GM19455 (cell line): ENCODE measurements around the gene TDRD12.

Experiments used
- ATAC-seq: cut with Tn5 transposase; IDR thresholded peaks from one replicate; pipeline ENCODE4 v1.9.1; 2021; ENCODE audit not compliant: unreplicated experiment

TDRD12 gene

DNA sequence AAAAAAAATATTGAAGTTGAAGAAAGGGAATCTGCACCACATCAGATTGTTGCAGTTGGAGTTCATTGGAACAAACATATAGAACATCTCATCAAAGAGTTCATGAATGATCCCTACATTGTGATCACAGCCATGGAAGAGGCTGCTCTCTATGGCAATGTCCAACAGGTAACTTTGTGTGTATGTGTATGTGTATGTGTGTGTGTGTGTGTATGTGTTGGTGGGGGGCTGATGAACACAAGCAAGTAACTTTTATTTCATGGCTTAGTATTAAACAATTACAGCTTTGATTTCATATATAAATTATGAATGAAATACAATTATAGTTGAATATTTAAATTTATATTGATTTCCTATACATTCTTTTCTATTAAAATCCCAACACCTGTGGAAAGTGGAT lies 80.6 kb downstream of the TDRD12 start:
- ATAC-seq = no peak

DNA sequence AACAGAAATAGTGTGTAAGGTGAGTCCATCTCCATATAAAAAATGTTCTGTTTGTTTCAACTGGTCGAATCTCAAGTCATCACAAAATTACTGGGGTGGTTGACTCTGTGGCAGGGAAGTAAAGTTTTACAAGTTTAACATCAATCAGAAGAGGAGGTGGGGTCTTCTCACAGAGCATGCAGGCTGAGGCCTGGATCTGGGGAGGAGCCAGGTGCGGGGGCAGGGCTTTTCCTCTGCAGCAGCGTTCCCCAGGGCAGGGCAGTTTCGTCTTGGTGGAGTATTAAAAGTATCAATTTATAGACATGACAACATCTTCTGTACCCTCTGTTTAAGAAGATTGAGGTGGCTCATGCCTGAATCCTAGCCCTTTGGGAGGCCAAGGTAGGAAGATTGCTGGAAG lies 81.2 kb downstream of the TDRD12 start:
- ATAC-seq = no peak

DNA sequence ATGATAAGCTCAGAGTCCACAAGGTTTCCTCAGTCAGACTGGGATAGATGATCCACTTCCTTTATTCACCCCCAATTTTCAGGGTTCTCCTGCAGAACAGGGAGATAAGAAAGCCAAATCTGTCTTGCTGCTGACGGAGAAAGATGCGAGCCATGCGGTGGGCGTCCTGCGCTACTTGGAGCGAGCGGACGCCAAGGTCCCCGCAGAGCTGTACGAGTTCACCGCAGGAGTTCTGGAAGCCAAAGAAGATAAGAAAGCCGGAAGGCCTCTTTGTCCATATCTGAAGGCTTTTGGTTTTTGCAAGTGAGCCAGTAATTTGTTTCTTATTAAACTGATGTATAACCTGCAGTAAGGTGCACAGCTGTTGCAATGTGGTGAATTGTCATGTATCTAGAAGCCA lies 83.3 kb downstream of the TDRD12 start:
- ATAC-seq = no peak

DNA sequence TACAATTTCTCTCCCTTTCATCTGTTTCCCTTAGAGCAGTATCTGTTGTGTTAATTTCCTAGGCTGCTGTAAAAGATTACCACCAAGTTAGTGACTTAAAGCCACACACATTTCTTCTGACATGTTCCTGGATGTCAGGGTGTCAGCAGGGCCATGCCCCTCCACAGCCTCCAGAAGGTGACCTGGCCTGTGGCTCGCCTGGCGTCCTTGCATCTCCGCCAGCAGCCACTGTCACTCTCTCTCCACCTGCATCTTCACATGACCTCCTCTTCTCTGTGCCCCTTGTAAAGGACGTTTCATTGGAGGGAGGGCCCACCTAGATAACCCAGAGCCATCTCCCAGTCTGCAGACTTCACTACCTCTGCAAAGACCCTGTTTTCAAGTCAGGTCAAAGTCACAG lies 88.7 kb downstream of the TDRD12 start:
- ATAC-seq = no peak

DNA sequence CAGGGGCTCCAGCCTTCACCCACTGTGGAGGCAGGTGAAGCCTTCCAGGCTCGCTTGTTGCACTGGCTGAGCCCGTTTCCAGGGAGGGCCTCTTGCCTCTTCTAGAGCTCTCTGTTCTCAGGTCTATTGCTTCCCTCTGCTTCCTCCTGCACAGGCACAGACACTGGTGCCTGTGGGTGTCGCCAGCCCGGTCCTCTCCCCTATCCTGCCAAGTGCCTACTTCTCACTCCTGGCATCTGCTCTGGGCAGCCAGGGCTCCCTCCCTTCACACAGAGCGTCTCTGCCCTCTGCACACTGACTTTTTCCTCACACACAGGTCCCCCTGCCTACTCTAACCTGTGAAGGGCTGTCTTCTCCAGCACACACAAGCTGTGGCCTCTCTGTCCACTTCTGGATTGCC lies 89.7 kb downstream of the TDRD12 start:
- ATAC-seq = no peak

DNA sequence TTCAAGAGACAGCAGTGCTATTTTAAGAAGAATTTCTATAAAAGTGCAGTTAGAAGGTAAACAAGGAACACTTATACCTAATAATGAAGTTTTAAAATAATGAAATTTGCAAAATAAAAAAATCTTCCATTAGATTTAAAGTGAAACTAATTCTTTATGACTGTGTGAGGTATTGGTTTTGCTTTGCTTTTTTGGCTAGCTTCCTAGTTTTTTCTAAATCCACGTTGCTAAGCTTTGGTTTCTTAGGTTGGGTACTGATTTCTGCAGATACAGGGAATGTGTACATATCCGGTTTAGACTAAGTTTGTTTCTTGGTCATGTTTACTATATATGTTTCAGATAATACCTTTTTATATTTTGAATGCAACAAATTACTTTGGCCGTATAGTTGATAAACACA lies 90.2 kb downstream of the TDRD12 start:
- no peak for ATAC-seq

DNA sequence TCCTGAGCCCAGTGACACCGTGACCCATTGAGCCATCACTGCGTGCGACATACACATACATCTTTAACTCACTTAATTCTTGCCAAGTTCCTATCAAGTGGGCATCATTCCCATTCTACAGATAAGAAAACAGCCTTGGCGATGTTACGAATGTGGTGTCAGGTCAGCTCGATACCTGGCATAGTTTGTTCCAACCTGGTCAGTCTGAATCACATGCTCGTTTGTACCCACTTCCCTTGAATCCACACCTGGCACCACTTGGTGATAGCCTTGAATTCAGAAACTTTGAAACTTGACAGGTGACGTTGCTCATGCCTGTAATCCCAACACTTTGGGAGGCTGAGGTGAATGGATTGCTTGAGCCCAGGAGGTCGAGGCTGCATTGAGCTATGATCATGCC lies 90.9 kb downstream of the TDRD12 start:
- ATAC-seq = no peak

DNA sequence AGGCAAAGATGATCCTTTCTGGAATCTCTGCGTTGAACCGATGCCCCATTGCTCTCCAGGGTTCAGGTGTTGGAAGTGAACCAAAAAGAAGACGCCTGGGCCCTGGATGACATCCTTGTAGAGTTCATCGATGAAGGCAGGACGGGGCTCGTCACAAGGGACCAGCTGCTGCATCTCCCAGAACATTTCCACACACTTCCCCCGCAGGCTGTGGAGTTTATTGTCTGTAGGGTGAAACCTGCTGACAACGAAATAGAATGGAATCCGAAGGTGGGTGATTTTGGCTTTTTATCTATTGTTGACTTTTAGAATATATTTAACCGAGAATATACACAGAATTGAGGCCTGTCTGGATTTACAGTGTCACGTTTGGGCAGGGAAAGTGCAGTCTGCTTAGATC lies 91.6 kb downstream of the TDRD12 start:
- no peak for ATAC-seq

DNA sequence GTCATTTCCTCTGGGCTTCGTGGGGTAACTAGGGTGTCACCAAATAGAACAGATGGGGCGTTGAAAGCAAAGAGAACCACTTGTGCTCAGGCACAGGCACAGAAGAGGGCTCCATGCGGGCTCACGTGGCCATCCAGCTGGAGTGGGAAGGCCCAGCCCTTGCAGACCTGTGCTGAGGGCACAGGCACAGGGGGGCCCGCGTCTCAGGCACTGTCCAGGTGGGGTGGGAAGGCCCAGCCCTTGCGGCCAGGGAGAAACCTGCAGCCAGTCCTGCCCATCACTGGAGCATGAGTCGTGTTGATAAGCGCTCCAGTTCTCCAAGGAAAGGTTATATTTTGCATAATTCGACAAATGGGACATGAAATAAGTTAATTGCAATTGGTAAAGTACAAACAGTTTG lies 92.5 kb downstream of the TDRD12 start:
- no peak for ATAC-seq

DNA sequence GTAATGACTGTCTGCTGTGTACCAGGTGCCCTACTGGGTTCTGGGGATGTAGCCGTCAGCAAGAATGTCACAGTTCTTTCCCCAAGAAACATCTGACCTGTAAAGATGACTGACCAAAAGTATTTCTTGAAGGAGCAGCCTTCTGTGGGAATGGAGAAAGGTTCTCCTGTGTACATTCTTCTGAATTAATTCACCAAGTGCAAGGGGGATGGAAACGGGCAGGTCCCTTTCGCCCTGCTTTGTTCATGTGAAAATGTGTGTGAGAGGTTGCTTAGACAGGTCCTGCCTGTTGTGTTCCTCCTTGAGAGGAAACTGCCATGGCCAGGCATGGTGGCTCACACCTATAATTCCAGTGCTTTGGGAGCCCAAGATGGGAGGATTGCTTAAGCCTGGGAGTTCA lies 93.0 kb downstream of the TDRD12 start:
- no peak for ATAC-seq

DNA sequence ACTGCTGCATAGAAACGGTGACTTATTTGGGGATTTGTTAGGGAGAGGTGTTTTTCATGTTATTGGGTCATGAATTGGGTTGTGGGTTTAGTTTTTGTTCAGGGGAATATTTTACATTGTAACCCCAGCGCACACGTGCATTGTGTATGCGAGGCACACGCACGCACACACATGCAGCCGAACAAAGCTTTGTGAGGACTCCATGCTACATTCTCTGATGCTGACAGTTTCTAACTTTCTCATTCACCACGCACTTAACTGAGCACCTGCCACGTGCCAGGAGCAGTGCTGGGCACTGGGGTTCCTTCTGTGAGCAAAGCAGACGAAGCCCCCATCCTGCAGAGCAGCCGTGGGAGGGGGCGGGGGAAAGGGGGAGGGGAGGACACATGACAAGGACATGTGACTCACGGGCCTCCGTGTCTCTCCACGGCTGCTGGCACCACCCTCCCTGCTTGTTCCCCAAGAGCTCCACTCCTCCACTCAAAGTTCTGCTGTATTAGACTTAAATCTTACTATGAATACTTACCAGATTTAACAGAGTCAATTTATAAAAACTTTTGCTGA lies 94.4 kb downstream of the TDRD12 start:
- ATAC-seq = no peak

DNA sequence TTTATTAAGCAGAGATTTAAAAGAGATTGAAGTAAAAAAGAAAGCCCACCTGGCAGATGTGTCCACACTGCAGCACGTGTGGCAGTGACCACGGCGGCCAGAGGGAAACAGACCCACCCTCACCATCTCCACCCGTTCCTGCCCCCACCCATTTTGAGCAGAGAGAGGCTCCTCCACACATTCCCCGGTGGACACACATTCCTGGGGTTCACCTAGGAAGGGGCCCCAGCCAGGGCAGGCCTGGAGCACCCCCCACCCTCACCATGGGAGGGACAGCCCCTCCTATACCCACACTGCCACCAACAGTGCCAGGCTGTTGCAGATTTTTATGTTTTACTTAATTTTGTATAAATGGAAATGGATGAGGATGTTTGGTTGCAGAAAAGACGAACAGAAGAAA lies 95.1 kb downstream of the TDRD12 start:
- no peak for ATAC-seq

DNA sequence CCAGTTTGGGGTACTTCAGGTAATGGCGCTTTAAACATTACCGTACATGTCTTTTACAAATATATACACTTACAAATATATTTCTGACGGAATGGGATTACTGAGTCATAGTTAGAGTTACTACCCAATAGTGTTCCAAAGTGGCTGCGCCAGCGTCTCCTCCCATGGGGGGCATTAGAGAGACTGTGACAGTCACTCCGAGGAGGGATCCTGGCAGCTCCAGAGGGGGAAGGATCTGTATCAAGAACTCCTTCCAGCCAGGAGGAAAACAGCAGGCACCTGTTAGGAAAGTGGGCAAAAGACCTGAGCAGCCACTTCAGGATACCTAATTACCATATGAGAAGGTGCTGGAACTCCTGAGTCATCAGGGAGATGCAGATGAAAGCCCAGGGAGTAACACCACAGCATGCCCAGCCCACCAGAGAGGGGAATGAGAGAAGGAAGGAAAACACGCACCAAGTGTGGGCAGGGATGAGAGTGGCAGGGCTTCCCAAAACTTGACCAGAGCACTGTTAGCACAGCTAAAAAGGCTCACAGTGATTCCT lies 97.1 kb downstream of the TDRD12 start:
- no peak for ATAC-seq

DNA sequence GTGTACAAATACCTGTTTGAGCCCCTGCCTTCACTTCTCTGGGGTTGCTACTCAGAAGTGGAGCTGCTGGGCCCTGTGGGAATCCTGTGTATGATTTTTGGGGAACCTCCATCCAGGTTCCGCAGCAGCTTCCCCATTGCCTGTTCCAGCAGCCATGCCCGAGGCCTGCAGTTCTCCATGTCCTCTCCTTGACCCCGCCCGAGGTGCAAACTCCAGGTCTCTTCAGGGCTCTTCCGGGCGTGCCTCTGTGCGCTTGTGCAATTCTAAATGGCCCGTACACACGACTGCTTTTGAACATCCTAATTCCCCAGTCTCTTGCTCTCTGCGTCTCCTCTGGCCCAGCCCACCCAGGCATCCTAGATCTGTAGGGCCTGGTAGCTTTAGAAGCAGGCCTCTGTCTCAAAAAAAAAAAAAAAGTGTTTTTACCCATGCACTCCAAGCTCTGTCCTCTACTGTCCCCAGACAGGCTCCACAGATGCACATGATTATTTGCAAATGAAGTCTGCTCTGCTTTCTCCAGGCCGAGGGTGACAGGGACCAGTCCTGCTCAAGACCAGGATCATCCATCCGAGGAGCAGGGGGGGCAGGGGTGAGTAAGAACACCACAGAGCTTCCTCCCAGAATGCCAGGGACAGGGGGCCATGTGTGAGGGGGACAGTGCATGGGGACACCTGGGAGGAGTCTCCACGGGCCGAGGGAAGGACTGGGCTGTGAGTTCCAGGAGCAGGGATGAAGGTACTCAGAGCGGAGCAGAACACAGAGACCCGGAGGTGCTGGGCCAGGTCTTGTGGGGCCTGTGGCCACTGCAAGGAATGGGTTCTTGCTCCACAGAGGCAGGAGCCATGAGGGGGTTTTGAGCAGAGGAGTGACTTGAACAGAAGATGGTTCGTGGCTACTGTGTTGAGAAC lies 98.3 kb downstream of the TDRD12 start:
- ATAC-seq = no peak

DNA sequence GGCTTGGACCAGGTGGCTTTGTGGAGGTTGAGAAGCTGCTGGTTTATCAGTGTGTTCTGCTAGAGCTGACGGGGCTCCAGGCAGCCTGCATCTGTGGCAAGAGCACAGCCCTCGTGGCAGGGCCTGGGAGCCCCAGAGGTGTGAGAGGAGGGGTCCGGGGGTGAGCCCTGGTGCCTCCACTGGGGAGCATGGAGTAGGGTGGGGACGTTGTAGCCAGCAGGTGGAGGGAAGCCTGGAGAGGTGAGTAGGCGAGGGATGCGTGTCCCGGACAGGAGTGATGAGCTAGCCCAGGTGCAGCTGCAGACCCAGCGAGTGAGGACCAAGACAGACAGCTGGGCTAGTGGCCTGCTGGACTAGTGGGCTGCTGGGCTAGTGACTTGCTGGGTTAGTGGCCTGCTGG lies 99.0 kb downstream of the TDRD12 start:
- no peak for ATAC-seq

DNA sequence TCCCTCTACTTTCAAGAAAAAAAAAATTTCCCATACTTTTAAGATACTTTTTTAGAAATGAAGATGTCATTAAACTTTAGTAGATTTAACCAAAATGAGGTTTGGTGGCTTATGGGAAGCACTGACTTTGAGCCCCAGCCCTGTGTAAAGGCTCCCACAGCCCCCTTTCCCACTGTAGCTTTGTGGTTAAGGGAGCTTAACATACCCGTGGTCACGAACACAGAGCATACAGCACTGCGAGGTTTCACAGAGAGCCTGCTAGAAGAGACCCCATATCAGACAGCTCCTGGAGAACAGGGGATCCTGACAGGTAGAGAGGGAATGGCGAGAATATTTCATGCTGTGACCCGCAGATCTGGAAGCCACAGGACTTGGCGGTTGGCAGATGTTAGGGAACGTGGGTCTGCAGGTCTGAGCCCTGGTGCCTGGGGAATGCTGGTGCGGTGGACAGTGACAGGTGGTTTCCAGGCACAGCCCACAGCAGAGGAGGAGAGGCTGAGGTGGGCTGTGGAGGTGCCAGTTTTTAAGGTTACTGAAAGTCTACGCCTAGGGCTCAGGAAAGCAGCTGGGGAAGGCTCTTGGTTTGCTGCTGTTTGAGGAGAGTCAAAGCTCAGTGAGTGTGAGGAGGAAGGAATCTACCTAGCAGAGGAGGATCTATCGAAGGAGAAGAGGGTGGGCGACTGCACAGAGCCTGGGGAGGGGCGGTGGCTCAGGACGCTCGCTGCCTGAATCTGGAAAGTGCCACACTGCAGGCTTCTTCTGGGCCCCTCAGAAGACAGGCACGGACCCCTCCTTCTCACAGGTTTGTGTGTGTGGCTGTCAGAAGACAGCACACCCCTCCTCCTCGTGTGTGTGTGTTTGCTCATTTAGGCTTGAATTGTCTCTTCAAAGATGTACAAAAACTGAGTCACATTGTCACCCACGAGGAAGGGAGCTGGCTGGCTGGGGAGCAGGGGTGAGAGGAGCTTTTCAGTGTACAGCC lies 100.1 kb downstream of the TDRD12 start:
- ATAC-seq = no peak

DNA sequence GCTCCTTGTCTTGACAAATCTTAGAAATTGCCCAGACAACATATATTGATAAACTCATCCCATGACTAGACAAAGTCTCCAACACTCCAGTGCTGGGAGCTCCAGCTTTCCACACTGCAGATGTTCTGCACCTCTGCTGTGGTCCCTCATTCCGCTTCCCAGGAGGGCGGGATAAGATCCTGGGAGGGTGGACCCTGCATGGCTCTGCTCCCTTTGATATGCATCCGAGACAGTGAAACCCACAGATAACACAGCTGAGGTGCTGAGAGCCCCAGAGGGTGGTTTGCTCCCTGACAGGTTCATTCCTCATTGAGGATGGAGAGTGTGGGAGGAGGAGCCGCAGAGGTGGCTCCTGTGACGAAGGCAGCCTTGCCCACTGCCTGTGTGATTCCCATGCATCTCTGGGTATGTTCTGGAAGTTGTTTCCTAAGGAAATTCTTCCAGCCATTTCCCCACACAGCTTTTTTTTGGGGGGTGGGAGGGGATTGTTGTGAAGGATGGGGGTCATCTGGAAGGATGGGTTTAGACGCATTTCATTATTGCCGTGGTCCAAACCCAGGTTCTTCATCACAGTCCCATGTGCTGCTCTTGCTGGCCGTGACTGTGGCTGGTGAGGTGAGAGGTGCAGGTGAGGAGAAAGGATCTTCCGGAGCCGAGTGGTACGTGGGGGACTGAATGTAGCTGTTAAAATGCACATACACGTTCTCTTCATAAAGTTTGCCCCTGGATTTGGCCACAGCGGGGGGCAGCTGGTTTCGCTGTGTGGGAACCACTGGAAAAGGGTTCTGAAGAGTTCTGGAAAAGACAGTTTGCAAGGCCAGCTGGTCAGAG lies 103.6 kb downstream of the TDRD12 start:
- ATAC-seq = no peak

DNA sequence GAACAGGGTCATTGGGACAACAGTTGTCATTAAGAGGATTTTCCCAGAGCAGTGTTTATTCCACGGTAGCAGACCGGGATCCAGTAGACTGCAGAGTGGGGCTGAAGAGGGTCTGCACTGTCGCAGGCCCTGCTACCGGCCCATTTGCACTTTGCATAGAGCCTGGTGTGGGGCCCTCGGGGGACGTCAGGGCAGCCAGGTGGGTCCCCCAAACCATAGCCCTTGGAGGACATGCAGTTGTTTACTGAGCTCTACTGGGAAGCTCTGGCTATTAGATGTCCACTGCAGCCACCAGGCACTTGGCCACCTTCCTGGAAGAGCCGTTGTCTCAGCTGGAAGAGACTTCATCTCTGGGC lies 104.2 kb downstream of the TDRD12 start:
- ATAC-seq = no peak

DNA sequence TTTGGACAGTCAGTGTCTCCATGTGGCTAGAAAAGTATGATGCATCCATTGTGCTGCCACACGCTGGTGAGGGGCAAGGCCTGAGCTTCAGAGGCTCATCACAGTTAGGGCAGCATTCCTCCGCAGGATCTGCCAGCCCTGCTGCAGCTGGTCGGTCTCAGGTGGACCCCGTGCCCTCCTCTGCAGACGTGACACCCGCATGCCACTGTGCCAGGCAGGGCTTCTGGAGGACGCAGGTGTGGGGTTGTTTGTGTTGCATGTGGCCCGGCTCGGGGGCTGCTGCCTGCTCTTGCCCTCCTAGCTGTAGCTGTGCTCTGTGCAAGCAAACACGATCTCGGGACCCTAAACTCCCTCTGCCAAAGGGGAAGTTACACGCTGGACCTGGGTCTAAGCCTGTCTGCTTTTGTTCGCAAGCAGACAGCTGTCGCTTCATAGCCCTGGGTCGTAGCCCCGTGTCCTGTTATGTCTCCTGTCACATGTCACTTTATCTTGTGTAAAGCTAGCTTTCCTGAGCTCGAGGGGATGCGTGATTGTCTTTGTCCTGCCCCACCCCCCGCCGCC lies 104.7 kb downstream of the TDRD12 start:
- ATAC-seq = no peak

DNA sequence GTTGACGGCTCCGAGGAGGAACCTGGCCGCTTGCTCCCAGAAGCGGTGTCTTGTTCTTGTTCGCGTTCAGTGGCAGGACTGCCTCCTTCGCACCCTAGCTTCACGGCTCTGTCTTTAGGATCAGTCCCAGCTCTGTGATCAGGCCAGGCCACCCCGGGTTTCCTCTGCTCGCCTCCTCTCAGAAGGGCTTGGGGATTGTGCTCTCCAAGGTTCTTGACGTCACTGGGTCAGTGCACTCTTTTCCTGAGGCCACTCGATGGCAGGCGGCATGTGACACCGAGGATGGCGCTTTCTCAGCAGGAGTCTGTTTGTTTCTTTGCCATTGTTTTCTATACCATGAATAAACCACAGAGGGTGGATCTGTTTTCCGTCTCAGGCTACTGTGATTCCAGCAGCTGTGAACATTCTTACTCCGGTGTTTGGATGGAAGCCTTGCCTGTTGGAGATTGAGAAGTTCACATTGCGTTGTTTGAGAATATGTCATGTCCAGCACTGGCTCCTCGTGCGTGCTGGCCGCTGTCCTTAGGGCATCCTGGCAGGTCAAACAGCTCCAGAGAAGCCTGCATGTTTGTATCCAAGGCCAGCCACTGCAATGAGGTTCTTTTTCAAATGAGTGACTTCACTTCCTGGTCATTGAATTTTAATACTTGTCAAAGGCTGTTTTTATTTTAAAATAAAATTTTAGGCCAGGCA lies 105.5 kb downstream of the TDRD12 start:
- no peak for ATAC-seq
